BLaER1 (cell line): ENCODE measurements around the gene REG4.

ENCODE experiments used
- H3K27ac ChIP-seq: shearing (Covaris generic); formaldehyde crosslinking; 2 replicates; pipeline ENCODE4 v1.8.1; 2022
- H3K27me3 ChIP-seq: shearing (Covaris generic); formaldehyde crosslinking; 2 replicates; pipeline ENCODE4 v1.8.1; 2022
- H3K36me3 ChIP-seq: shearing (Covaris generic); formaldehyde crosslinking; 2 replicates; pipeline ENCODE4 v1.8.1; 2022
- H3K4me1 ChIP-seq: shearing (Covaris generic); formaldehyde crosslinking; 2 replicates; pipeline ENCODE4 v1.8.1; 2022
- H3K4me2 ChIP-seq: shearing (Covaris generic); formaldehyde crosslinking; 2 replicates; pipeline ENCODE4 v1.8.1; 2022
- H3K4me3 ChIP-seq: shearing (Covaris generic); formaldehyde crosslinking; 2 replicates; pipeline ENCODE4 v1.8.1; 2022
- H3K9ac ChIP-seq: shearing (Covaris generic); formaldehyde crosslinking; 2 replicates; pipeline ENCODE4 v1.8.1; 2022
- H3K9me3 ChIP-seq: shearing (Covaris generic); formaldehyde crosslinking; 2 replicates; pipeline ENCODE4 v1.8.1; 2022
- H4K20me1 ChIP-seq: shearing (Covaris generic); formaldehyde crosslinking; 2 replicates; pipeline ENCODE4 v1.8.1; 2022
- Cebpa-rat ChIP-seq: shearing (Covaris generic); IDR thresholded peaks from 2 replicates; pipeline ENCODE4 v1.8.1; 2022

REG4 gene

DNA sequence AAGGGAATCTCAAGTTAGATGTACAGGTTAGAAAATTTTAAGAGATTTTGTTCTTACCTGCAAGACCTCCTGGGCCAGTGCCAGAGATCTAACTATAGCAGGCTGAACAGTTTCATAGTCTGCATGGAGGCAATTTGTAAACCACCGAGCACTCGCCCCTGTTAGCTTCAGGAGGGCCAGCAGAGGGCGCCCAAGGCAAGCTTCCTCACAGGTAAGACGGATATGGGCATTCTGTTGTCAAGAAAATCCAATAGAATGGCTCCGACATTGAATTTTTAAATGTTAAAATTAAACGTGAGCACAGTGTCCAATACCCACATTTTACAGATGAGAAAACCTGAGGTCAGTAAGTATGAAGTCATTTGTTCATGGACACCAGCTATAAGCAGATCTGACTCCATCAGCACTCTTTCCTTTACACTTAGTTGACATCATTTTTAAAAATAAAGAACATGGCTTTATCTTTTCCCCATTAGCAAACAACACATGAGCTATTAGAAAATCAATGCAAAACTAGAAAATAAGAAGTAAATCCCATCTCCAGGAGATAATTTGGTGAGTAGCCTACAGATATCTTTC lies 2.2 kb downstream of the REG4 start:
- no peak for TF ChIP-seq Cebpa-rat
- Histone ChIP-seq H3K27me3 (no peaks in the 10 kb centered on the region), H3K36me3 (no peaks in the 10 kb centered on the region), H3K27ac (no peak overlapping the region), H3K9me3 (no peaks in the 10 kb centered on the region), H4K20me1 (no peaks in the 10 kb centered on the region), H3K4me2 (no peak overlapping the region), H3K4me1 (no peaks in the 10 kb centered on the region), H3K4me3 (no peak overlapping the region), H3K9ac (no peak overlapping the region)

- Histone ChIP-seq H4K20me1 (no peaks in the 10 kb centered on the region), H3K27ac (no peak overlapping the region), H3K4me2 (no peak overlapping the region), H3K9ac (no peak overlapping the region), H3K4me3 (no peak overlapping the region), H3K9me3 (no peaks in the 10 kb centered on the region), H3K36me3 (no peaks in the 10 kb centered on the region), H3K4me1 (no peaks in the 10 kb centered on the region), H3K27me3 (no peaks in the 10 kb centered on the region)
- TF ChIP-seq Cebpa-rat = no peak
These were observed 2.8 kb downstream of the REG4 start for GRCh38 chr1:119808491-119808890.

GRCh38 chr1:119806489-119806888 lies 4.8 kb downstream of the REG4 start:
- Histone ChIP-seq H3K4me3 (no peak overlapping the region), H3K36me3 (no peaks in the 10 kb centered on the region), H3K27me3 (no peaks in the 10 kb centered on the region), H3K9ac (no peak overlapping the region), H3K27ac (no peak overlapping the region), H3K4me2 (no peak overlapping the region), H3K4me1 (no peaks in the 10 kb centered on the region), H4K20me1 (no peaks in the 10 kb centered on the region), H3K9me3 (no peaks in the 10 kb centered on the region)
- TF ChIP-seq Cebpa-rat = no peak

DNA sequence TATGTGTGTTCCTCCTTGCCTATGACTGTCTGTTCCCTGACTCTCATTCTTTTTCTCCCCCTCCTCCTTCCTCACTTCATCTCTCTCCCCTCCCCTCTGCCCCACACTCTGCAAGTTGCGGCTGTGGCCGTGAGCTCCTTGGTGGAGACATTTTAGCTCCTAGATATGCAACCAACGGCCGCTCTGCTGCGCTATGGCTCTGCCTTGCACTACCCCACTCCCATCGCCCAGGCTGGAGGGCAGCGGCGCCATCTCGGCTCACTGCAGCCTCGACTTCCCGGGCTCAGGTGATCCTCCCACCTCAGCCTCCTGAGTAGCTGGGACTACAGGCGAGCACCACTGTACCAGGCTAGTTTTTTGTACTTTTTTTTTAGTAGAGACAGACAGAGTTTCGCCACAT lies 5.5 kb downstream of the REG4 start:
- no peak overlapping the region for H3K4me3 ChIP-seq
- no peak overlapping the region for H3K4me2 ChIP-seq
- TF ChIP-seq Cebpa-rat = no peak
- no peaks in the 10 kb centered on the region for H4K20me1 ChIP-seq
- no peak overlapping the region for H3K27ac ChIP-seq
- H3K4me1 ChIP-seq = no peaks in the 10 kb centered on the region
- no peaks in the 10 kb centered on the region for H3K36me3 ChIP-seq
- no peaks in the 10 kb centered on the region for H3K27me3 ChIP-seq
- no peak overlapping the region for H3K9ac ChIP-seq
- H3K9me3 ChIP-seq = no peaks in the 10 kb centered on the region

DNA sequence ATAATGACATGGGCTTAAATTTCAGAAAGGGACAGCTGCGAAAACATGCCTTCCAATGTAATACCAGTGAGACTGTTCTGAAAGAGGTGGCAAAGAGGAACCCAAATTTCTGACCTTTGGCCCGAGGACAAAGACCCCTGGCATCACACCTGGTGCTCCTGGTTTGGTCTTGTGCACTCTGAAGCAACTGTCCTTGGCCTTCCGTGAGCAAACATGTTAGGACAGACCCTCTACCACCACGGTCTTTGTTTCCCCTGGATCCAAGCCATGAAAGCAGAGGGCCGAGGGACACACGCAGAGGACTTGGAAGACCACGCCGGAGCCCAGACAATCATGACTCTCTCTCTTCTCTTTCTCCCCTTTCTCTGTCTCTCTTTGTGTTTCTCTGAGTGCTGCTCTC lies 6.0 kb downstream of the REG4 start:
- H3K4me3 ChIP-seq = no peak overlapping the region
- H3K4me2 ChIP-seq = no peak overlapping the region
- no peaks in the 10 kb centered on the region for H4K20me1 ChIP-seq
- no peak overlapping the region for H3K27ac ChIP-seq
- no peak overlapping the region for H3K9ac ChIP-seq
- no peaks in the 10 kb centered on the region for H3K36me3 ChIP-seq
- no peaks in the 10 kb centered on the region for H3K27me3 ChIP-seq
- H3K9me3 ChIP-seq = no peaks in the 10 kb centered on the region
- no peak for TF ChIP-seq Cebpa-rat
- H3K4me1 ChIP-seq = no peaks in the 10 kb centered on the region

DNA sequence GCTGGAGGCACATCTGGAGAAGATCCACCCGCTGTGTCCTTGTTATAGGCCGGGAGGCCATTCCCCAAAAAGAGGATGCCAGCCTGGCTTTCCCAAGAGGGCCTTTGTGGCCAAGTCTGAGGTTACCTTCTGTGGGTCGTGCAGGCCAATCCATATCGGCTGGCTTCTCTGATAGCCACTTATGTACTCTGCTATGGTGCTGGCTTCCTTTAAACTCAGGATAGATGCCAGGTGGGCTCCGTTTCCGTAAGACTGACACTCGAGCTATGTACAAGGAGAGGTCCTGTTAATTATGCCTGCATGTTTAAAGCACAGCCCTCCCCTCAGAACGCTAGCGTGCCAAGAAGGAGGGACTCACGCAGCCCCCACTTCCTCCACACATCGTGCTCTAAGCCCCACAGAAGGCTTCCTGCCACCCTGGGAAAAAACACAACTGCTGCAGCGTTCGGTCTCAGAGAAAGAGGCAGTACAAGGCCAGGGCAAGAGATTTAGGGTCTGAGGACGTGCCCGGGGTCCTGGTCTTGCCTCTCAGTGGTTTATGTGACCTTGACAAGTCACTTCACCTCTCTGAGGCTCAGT lies 11.6 kb downstream of the REG4 start:
- Histone ChIP-seq H3K27ac (no peak overlapping the region), H4K20me1 (no peaks in the 10 kb centered on the region), H3K9ac (no peak overlapping the region), H3K27me3 (no peaks in the 10 kb centered on the region; the same call in 1 of the 2 replicates), H3K4me2 (no peak overlapping the region), H3K36me3 (no peaks in the 10 kb centered on the region), H3K4me1 (peaks cover 7% of the 10 kb centered on the region; the same call in 1 of the 2 replicates), H3K9me3 (no peaks in the 10 kb centered on the region), H3K4me3 (no peak overlapping the region)
- no peak for TF ChIP-seq Cebpa-rat

- H3K27me3 ChIP-seq = no peaks in the 10 kb centered on the region; the same call in 1 of the 2 replicates
- no peak for TF ChIP-seq Cebpa-rat
- no peaks in the 10 kb centered on the region for H4K20me1 ChIP-seq
- H3K27ac ChIP-seq = no peak overlapping the region
- H3K9ac ChIP-seq = no peak overlapping the region
- H3K36me3 ChIP-seq = no peaks in the 10 kb centered on the region
- H3K4me1 ChIP-seq = peaks cover 7% of the 10 kb centered on the region; the same call in 1 of the 2 replicates
- no peak overlapping the region for H3K4me2 ChIP-seq
- no peaks in the 10 kb centered on the region for H3K9me3 ChIP-seq
- H3K4me3 ChIP-seq = no peak overlapping the region
These were observed 12.3 kb downstream of the REG4 start for GRCh38 chr1:119799003-119799402.

DNA sequence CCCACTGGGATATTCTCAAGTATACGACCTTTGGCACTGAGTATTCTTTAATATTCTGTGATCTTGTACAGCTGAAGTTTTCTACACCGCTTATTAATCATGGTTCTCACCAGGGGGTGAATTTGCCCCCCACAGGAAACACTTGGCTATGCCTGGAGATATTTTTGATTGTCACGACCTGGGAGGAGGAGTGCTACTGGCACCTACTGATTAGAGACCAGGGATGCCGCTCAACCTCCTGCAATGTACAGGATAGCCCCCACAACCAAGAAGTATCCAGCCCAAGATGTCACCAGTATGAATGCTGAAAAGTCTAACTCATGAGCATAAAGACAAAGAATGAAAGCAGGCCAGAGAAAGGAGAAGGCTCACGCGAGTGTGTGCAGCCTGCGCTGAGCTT lies 13.7 kb downstream of the REG4 start:
- no peak for TF ChIP-seq Cebpa-rat
- Histone ChIP-seq H3K27ac (no peak overlapping the region), H3K4me1 (peaks cover 7% of the 10 kb centered on the region; the same call in 1 of the 2 replicates), H3K9ac (no peak overlapping the region), H3K4me3 (no peak overlapping the region), H3K9me3 (no peaks in the 10 kb centered on the region), H4K20me1 (no peaks in the 10 kb centered on the region), H3K27me3 (no peaks in the 10 kb centered on the region; the same call in 1 of the 2 replicates), H3K4me2 (no peak overlapping the region), H3K36me3 (no peaks in the 10 kb centered on the region)

- Histone ChIP-seq H3K27ac (no peak overlapping the region), H3K36me3 (no peaks in the 10 kb centered on the region), H3K9me3 (no peaks in the 10 kb centered on the region), H3K4me1 (peaks cover 7% of the 10 kb centered on the region; the same call in 1 of the 2 replicates), H3K4me2 (no peak overlapping the region), H3K4me3 (no peak overlapping the region), H4K20me1 (no peaks in the 10 kb centered on the region), H3K9ac (no peak overlapping the region), H3K27me3 (no peaks in the 10 kb centered on the region; the same call in 1 of the 2 replicates)
- TF ChIP-seq Cebpa-rat = no peak
These were observed 14.1 kb downstream of the REG4 start for GRCh38 chr1:119797162-119797561.

- Histone ChIP-seq H3K9me3 (no peaks in the 10 kb centered on the region), H3K27me3 (no peaks in the 10 kb centered on the region; the same call in 1 of the 2 replicates), H3K4me1 (peaks cover 7% of the 10 kb centered on the region; the same call in 1 of the 2 replicates), H3K4me2 (no peak overlapping the region), H4K20me1 (no peaks in the 10 kb centered on the region), H3K36me3 (no peaks in the 10 kb centered on the region), H3K27ac (no peak overlapping the region), H3K4me3 (no peak overlapping the region), H3K9ac (no peak overlapping the region)
- no peak for TF ChIP-seq Cebpa-rat
These were observed 15.7 kb downstream of the REG4 start for GRCh38 chr1:119795261-119796200.
